IPS-NIHi7 (cell line): ENCODE data around the gene DDAH2.
A peak's percentile ranks its signal among the peaks of the same experiment; 100 is the strongest.
"Not testable (repeated sequence)": the region's sequence is repeated elsewhere in the genome, so short reads cannot be mapped to it uniquely, and the experiment has no call there.

Source experiments
- DNase-seq: peaks from one replicate; pipeline ENCODE4 v3.0.0; 2012; ENCODE audit warnings: mixed read lengths; ENCODE audit errors: extremely low spot score

The DDAH2 gene

GRCh38 chr6:31713465-31713864 is 15.6 kb downstream of the DDAH2 start:
- DNase-seq: no peak

- DNase-seq: no peak
These were observed 16.8 kb downstream of the DDAH2 start for GRCh38 chr6:31712296-31712695.

- DNase-seq: no peak
These were observed 17.9 kb downstream of the DDAH2 start for GRCh38 chr6:31711233-31711632.

GRCh38 chr6:31710523-31711219 is 18.4 kb downstream of the DDAH2 start:
- DNase-seq: no peak

- not testable (repeated sequence) for DNase-seq
These were observed 19.9 kb downstream of the DDAH2 start for GRCh38 chr6:31709157-31709556.

GRCh38 chr6:31708224-31708623 is 20.9 kb downstream of the DDAH2 start:
- no peak for DNase-seq

- DNase-seq: no peak
These were observed 21.4 kb downstream of the DDAH2 start for GRCh38 chr6:31707701-31708100.

- DNase-seq: no peak
These were observed 22.5 kb downstream of the DDAH2 start, which contains the start of gene LY6G6F for GRCh38 chr6:31706599-31706998. LY6G6F (plus strand) TSS chr6:31706866; CDS start chr6:31706907, 41 bp downstream.

GRCh38 chr6:31705931-31706330 is 23.2 kb downstream of the DDAH2 start:
- DNase-seq: no peak

- DNase-seq: peak; percentile 99
These were observed 26.0 kb downstream of the DDAH2 start, which contains the start of gene ABHD16A for GRCh38 chr6:31702819-31703716. ABHD16A (minus strand) TSS chr6:31703324; CDS start chr6:31703281, 43 bp downstream.

GRCh38 chr6:31702405-31702818 is 26.7 kb downstream of the DDAH2 start:
- peak; percentile 54 for DNase-seq

- DNase-seq: no peak
These were observed 27.3 kb downstream of the DDAH2 start for GRCh38 chr6:31701666-31702404.

GRCh38 chr6:31700740-31701401 is 28.2 kb downstream of the DDAH2 start:
- no peak for DNase-seq

- DNase-seq: no peak
These were observed 31.5 kb downstream of the DDAH2 start for GRCh38 chr6:31697555-31697954.

GRCh38 chr6:31693535-31693934 is 35.6 kb downstream of the DDAH2 start:
- no peak for DNase-seq

GRCh38 chr6:31692886-31693285 is 36.2 kb downstream of the DDAH2 start:
- no peak for DNase-seq

- no peak for DNase-seq
These were observed 36.7 kb downstream of the DDAH2 start for GRCh38 chr6:31692353-31692752.

- no peak for DNase-seq
These were observed 37.5 kb downstream of the DDAH2 start for GRCh38 chr6:31691564-31692108.

GRCh38 chr6:31691078-31691463 is 38.0 kb downstream of the DDAH2 start:
- DNase-seq: no peak

- peak; percentile 46 for DNase-seq
These were observed 38.6 kb downstream of the DDAH2 start for GRCh38 chr6:31690231-31691077.
